PFSK-1 (cell line): ENCODE results near the gene MED26.

Experiments used
- POLR2AphosphoS5 ChIP-seq: IDR thresholded peaks from 2 replicates; pipeline ENCODE4 v1.6.1; 2012; ENCODE audit warnings: low read depth, mild to moderate bottlenecking, control low read depth, low read length, moderate library complexity
- REST ChIP-seq, 2 experiments: IDR thresholded peaks; 2 replicates each; pipeline versions ENCODE4 v1.6.1 to v1.8.0; 2011 to 2012; ENCODE audit warnings: low read depth in 2 of 2, low read length in 2 of 2, control low read depth in 1 of 2, inconsistent platforms in 1 of 2, mild to moderate bottlenecking in 1 of 2, moderate library complexity in 1 of 2; ENCODE audit not compliant: insufficient read depth in 1 of 2
- SIN3A ChIP-seq: IDR thresholded peaks from 2 replicates; pipeline ENCODE4 v1.6.1; 2012; ENCODE audit warnings: mild to moderate bottlenecking, low read length, moderate library complexity, borderline replicate concordance; ENCODE audit not compliant: insufficient read depth
- TAF1 ChIP-seq: IDR thresholded peaks from 2 replicates; pipeline ENCODE4 v1.6.1; 2012; ENCODE audit warnings: low read length, control low read depth, borderline replicate concordance; ENCODE audit not compliant: insufficient read depth

- TF ChIP-seq REST (IDR thresholded peaks at IDR 0.05; ENCODE audit: insufficient read depth in 1 of 2, low read depth in 2 of 2, low read length in 2 of 2) (no peak), SIN3A (no peak), TAF1 (no peak), POLR2AphosphoS5 (no peak)
These were observed 17.1 kb upstream of the MED26 start for GRCh38 chr19:16645140-16645539.
